ENCODE results near the gene UGT2B17. TPM values are rescaled to one million over a fixed set of nuclear protein-coding genes. Genes with fewer than 3 reads are reported as not detected.
A peak's percentile ranks its signal among the peaks of the same experiment; 100 is the strongest.
"Not testable (repeated sequence)": the region's sequence is repeated elsewhere in the genome, so short reads cannot be mapped to it uniquely, and the experiment has no call there.

Gene UGT2B17
- 0.20 TPM for total RNA-seq

DNA sequence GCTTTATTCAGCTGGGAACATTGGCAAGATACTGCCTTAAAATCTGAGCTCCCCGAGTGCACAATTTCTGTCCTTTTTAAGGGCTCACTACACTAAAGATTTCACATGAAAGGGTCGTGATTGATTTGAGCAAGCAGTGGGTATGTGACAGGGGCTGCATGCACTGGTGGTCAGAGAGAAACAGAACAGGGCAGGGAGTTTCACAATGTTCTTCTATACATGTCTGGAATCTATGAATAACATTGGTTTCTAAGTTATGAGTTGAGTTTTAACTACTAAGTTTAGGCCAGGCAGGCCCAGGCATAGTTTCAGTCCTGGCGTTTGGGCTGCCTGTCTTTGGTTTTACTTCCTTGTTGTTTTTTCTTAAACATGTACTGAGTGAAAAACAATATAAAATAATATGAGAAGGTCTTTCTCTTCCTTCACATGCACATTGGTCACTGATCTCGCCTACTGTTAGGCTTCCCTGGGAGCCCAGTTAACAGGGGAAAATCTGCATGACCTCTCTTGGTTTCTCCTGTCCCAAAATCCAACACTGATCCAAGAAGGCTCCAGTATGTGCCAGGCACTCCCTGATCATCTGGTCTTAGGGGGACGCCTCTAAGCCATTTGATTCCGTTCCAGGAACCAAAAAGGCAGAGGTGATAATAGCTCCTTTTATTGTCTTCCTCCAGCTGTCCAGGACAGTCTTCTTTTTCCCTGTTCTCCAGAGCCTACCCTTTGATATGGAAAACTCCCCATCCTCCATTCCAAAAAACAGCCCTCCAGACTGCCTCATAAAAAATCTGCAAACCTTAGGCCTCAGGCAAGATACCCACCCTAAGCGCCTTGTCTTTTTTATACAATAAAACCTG lies at the start of gene UGT2B17:
Gene UGT2B17, minus strand, starts transcription at position 51 of the 854 bp plus-strand sequence. CDS start 7,838 bp downstream, outside the sequence.
- ATAC-seq, result no peak

DNA sequence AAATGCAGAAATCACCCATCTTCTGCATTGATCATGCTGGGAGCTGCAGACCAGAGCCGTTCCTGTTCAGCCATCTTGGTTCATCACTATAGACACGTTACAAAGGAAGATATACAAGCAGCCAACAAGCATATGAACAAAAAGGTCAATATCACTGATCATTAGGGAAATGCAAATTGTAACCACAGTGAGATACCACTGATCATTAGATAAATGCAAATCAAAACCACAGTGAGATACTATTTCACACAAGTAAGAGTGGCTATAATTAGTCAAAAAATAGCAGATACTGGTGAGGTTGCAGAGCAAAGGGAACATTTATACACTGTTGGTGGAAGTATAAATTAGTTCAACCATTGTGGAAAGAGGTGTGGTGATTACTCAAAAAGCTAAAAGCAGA lies 46.6 kb upstream of the UGT2B17 start:
- not testable (repeated sequence) for ATAC-seq

DNA sequence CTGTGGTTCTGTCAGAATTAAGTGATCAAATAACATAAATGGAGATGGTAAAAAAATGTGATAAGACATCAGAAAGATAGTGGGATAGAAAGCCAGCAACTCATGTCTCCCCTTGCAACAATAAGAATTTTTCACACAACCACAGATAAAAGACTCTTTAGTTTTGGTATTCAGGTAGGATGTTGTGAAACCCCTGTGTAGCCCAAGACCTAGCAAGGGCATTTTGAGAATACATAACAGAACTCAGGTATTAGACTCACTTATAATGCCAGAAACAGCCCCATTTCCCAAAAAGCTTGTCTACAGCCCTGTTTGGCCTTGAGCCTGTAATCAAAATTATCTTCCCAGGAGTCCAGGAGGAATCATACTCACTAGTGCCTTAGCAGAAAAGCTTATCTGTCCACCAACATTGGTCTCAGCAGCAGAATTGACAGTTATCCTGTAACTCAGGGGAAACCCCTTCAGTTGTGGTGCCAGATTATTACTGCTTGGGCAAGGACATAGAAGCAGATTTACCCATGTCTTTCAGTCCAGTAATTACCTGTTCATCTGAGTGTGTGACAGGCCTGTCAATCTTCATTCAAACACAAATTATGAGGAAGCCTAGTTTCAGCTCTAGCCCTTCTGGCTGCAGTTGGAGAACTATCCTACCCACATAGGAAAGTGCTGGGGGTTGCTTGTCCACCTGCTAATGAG lies 41.0 kb upstream of the UGT2B17 start:
- ATAC-seq, result no peak

DNA sequence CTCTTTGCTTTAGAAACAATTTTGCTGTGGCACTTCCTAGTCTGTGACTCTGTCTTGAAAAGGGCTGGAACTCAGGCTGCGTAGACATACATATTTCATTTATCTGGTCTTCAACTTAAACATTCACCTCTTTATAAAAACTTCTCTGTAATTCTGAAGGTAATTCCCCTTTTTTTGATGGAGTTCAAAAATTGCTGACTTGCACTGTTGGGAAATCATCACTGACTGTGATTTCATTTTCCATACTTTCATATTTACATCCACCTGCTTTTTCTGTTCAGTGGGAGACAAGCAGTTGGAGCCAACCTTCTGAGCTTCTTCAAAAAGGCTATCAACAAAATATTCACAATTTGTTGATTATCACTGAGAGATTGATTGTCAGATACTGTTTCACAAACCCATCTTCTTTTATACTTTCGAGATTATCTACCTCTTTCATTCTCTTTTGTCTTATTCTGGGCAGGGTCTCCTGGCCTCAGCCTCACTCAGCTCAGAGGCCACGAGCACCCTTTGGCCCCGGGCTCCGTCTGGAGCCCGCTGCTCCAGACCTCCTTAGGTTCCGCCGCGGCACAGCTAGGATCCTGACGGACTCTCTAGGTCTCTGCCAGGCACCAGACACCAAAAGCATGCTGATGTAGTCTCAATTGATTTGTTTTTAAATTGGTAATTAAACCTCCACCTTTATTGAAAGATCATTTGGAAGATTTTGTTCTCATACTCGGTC lies 39.7 kb upstream of the UGT2B17 start:
- ATAC-seq, result no peak

DNA sequence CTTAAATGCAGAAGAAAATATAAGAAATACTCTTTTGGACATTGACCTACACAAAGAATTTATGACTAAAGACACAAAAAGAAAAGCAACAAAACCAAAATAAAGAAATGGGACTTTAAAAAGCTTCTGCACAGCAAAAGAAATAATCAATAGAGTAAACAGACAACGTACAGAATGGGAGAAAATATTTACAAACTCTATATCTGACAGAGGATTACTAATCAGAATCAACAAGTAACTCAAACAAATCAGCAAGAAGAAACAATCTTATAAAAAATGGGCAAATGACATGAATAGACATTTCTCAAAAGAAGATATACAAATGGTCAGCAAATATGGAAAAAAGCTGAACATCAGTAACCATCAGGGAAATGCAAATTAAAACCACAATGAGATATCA lies 37.6 kb upstream of the UGT2B17 start:
- ATAC-seq, result no peak

DNA sequence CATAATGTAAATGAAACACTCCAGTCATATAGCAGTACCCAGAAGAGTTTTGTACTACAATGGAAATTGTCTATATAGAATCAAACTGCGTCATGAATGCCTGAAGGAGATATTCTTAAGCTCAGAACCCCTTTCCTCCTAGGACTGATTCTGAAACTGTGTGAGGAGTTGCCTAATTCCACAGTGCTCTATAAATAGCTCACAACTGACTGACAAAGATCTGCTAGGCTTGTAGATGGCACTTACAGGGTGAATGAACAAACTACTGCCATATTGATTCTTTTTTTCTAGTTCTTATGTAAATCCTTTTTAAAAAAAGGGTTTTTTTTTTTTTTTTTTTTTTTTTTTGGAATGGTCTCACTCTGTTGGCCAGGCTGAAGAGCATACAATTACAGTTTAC lies 30.1 kb upstream of the UGT2B17 start:
- no peak for ATAC-seq

DNA sequence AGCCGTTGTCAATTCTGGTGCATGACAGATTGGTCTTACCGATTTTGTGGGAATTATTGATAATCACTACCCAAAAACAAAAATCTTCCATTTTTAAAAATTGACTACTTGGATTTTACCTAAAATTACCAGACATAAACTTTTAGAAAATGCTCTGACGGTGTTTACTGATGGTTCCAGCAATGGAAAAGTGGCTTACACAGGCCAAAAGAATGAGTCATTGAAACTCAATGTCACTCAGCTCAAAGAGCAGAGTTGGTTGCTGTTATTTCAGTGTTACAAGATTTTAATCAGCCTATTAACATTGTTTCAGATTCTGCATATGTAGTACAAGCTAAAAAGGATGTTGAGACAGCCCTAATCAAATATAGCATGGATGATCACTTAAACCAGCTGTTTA lies 23.0 kb upstream of the UGT2B17 start:
- no peak for ATAC-seq

DNA sequence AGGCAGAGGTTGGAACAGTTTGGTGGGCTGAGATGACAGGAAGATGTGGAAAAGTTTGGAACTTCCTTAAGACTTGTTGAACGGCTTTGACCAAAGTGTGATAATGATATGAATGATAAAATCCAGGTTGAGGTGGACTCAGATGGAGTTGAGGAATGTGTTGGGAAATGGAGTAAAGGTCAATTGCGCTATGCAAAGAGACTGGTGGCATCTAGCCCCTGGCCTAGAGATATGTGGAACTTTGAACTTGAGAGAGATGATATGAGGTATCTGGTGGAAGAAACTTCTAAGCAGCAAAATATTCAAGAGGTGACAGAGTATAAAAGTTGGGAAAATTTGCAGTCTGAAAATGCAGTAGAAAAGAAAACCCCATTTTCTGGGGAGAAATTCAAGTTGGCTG lies 21.4 kb upstream of the UGT2B17 start:
- ATAC-seq, result no peak

DNA sequence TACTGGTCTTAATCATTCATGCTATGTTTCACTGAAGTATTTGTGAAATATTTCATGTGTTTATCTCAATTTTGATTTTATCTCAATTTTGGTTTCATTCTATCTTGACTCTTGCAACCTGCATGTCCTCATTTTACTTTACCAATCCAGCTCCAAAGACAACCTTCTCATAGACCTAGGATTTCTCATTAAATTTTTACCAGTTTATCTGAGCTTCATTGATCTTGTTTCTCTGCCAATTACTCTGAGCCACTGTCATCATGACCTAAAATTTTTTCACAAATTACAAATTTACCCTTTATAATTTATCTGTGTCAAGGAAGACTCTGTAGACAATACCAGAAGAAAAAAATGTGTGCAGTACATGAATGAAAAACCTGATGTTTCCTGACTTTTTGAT lies 18.6 kb upstream of the UGT2B17 start:
- no peak for ATAC-seq

DNA sequence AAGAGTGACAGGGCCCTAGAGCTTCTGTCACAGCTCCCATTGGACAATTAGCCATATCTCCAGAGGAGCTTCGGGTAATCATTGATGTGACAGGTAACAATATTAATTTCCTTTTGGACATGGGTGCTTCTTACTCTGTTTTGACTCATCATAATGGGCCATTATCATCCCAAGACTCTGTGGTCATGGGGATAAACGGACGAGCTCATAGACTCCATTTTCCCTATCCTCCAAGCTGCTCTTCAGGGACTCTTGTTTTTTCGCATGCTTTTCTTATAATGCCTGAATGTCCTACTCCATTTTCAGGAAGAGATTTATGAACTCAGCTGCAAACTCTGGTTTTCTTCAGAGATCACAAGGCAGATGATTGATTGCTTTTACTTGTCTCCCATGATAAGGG lies 17.0 kb upstream of the UGT2B17 start:
- ATAC-seq, result no peak

DNA sequence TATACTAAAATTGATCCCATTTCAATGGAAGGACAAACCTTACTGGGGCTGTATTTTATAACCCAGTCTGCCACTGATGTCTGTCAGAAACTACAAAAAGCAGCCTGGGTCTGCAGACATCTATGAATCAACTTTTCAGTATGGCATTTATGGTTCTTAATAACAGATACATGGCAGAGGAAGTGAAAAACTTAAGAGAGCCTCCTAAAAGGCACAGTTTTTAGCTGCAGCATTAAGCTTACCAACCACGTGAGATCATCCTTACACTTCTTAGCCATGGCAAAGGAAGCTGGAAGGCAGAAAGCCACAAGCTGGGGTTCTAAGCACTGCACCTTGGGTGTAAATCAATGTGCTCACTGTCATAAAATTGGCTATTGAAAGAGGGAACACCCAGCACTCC lies 16.6 kb upstream of the UGT2B17 start:
- no peak for ATAC-seq

DNA sequence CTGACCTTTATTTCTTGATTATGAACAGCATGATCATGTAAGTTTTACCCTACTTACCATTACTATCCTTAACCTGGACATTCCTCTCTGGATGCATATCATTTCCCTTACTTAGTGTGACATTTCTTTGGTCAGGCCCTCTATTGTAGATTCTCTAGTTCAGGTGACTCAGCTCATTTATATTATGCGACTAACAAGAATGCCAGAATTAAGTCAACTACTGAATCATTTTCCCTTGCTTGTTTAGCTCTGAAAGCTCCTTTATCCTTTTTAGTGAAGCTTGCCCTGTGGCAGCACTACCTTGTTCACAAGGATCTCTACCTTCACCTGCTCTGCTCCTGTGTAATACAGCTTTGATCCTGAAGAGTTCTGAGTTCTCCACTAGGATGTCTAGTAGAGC lies 15.1 kb upstream of the UGT2B17 start:
- peak; percentile 87 for ATAC-seq

DNA sequence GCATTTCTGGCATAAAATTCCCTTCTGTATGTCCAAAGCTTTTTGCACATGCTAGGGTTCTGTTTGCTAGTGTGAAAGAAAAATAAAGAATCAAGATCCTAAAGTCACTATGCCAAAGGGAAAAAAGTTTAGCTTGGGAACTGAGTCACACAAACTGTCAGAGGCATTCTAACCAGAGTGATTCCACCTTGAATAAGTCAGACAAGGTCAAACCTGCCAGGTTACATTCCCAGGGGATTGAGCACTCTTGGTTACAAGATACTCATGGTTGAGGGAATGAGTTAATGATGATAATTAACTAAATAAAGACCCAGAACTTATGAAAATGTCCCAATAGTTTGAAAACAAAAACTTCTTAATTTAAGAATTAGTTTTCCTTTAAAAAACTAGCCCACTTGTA lies 13.7 kb upstream of the UGT2B17 start:
- peak; percentile 69 for ATAC-seq

DNA sequence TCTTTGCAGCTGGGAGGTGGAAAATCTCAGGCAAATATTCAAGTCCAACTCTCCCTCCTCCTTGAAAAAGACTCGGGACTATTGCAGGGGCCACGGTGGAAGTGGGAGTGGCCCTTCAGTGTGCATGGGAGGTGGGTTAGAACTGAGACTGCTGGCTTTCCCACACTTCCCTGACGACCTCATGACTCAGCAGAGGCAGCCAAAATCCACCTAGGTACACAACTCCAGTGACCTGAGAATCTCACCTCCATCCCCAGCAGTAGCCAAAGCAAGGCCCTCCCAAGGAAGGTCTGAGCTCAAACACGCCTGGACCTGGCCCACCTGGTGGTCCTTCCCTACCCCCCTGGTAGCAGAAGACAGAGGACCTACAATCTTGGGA lies 6.2 kb upstream of the UGT2B17 start:
- ATAC-seq, result no peak

DNA sequence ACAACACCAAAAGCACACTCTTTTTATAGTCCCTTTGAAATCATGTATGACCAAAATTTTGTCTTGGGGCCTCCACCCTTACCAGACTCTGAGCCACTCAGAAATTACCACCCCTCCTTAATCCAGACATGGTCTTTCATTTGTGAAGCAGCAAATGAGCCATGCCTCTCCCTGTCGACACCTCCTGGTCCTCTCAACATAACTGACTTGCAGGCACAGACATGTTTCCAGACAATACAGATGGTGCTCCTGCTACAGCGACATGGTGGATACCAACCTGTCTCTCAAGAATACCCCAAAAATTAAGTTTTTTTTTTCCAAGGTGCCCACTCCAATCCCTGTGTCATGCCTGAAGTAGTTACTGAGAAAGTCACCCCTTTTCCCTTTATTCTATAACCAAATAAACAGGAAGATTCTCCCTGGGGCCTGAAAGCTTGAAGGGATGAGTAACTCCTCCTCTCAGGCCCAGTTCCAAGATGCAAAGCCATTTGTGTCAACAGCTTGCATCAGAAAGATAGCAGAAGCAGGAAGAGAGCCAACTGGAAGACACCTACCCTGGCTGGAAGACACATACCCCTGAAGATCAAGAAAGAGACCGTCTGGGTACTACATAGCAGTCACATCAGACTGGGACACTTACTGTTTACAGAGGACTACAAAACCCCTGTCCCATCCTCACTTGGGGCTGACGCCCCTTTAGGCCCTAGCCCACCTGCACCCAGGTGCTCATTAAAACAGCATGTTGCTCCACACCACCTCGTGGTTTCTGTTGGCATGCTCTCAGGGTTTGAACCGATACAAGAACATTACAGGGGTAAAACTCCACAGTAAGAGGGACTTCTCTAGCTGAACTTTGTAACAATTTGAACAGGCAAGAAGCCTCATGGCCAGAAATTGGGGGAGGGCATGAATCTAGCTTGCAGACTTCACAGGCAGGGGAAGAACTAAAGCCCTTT lies 5.5 kb upstream of the UGT2B17 start:
- no peak for ATAC-seq

DNA sequence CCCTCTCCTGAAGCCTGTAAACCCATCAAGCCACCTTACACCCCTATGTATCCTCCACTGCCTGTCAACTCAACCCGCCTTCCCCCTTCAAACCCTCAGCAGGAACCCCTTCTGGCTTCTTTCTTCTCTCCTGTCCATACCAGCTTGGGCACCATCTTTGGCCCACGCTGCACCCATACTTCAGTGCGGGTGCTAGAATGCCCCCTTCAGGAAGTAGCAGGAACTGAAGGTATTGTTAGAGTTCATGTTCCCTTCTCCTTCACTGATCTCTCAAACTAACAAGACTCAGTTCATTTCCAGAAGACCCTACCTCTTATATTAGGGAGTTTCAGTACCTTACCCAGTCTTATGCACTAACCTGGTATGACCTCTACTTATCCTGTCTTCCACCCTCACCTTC lies 1.5 kb upstream of the UGT2B17 start:
- ATAC-seq, result no peak

DNA sequence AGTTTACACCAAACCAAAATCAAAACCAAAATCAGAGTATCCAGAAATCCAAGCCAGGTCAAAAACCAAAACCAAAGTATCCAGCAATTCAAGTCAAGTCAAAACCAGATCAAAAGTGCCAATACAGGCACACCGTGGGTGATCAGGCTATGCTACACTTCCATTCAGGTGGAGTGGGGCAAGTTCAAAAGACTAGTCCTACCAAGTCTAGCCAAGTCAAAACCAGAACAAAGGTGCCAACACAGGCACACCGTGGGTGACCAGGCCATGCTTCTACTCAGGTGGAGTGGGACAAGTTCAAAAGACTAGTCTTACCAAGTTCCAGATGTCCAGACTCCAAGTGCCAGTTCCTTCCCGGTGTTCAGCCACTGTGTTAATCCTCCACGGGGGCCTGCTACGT lies 486 bp downstream of the UGT2B17 start:
- not testable (repeated sequence) for ATAC-seq

DNA sequence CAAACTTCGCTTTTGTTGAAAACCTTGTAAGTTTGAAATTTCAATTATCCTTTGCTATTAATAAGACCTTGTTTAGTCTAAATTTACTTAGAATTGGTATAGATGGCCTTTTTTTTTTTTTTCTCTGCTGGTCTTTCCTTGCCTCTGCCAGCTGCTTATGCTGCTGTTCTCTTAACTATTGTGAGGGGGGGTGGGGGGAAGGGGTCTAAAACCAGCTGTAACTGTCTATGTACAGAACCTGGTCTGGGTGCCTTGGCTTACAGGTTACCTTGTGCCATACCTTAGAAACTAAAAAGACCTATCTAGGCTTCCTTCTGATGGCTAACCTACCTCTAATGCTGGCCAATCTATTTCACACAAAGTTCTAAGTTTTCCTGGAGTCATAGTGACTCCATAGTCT lies 1.0 kb downstream of the UGT2B17 start:
- no peak for ATAC-seq

DNA sequence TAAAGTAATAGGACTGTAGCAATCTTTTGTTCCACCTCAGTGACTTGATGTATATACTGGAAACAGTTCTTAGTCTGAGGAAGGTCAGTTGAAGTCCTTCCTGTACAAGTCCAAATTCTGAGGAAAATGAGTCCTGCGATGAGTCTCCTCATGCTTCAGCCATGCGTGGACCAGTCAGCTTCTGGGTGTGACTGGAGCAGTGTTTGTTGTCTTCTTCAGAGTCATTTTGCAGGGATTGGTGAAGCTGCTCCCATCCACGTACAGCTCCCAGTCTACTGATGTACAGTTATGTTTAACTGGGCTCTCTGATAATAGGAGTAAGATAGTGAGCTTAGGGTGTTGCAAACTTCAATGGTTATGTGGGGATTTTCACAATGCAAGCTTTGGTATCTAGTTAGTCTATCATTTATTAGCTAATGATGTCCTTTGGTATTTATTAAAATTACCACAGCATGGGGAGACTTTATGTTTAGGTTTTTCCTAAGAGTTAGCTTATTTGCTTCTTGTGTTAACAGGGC lies 3.4 kb downstream of the UGT2B17 start:
- ATAC-seq, result no peak

DNA sequence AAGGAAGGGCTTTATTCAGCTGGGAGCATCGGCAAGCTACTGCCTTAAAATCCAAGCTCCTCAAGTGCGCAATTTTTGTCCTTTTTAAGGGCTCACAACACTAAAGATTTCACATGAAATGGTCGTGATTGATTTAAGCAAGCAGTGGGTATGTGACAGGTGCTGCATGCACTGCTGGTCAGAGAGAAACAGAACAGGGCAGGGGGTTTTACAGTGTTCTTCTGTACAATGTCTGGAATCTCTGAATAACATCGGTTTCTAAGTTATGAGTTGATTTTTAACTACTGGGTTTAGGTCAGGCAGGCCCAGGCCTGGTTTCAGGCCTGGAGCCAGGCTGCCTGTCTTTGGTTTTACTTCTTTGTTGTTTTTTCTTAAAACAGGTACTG lies 6.0 kb downstream of the UGT2B17 start:
- ATAC-seq, result no peak

DNA sequence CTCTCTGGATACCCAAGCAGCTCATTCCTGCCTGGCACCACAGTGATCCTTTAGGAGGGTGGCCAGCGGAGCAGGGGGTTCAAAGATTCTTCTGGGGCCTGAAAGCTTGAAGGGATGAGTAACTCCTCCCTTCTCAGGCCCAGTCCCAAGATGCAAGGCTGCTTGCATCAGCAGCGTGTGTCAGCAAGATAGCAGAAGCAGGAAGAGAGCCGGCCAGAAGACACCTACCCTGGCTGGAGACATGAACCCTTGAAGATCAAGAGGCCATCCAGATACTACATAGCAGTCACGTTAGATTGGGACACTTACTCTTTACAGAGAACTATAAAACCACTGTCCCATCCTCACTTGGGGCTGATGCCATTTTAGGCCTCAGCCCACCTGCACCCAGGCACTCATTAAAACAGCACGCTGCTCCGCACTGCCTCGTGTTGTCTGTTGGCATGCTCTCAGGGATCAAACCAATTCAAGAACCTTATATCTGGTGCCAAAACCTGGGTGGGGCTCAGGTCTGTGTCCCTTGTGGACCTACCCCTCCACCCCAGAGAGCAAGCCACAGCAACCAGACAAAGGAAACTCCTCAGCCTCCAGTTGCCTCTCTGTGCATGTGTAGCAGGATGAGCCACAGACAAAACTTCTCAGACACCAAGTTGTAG lies 6.5 kb downstream of the UGT2B17 start:
- no peak for ATAC-seq

DNA sequence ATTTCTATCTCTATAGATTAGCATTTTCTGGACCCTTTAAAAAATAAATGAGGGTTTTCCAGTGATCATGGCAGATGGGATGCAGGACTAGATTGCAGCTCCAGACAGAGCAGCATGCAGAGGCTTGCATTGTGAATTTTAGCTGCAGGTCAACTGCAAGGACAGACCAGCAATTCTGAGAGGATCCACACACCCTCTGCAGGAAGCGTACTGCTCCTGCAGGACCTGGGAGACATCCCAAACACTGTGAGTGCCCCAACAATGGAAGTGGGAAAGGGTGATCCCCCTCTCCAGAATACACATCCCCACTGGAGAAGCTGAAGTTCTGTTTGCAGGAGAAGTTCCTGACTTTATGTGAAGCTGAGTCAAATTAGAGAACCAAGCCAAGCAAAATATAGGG lies 7.1 kb downstream of the UGT2B17 start:
- not testable (repeated sequence) for ATAC-seq

Measured in esophagus mucosa (tissue), 1 donor.